Transverse colon (tissue), 4 donors: ENCODE results near the gene DNAH1.

Experiments used
- EP300 ChIP-seq: sonication (generic); formaldehyde crosslinking; IDR thresholded peaks from one replicate; pipeline ENCODE4 v1.6.1; 2017; ENCODE audit warnings: antibody characterized with exemption, low read depth
- POLR2A ChIP-seq: fragments of 450-650 bp; IDR thresholded peaks from one replicate; pipeline ENCODE4 v1.6.1; 2016; ENCODE audit warnings: antibody characterized with exemption, mild to moderate bottlenecking, moderate library complexity
- POLR2AphosphoS5 ChIP-seq, 3 donors: sonication (generic); formaldehyde crosslinking; IDR thresholded peaks; one replicate each; pipeline ENCODE4 v1.6.1; 2016; ENCODE audit warnings: antibody characterized with exemption in 3 of 3
- TF ChIP-seq, protein P1 (sequence below), 5 experiments: fragments of 200-600 bp in 3 of 5; fragments of 450-650 bp in 2 of 5; sonication (generic) in 3 of 5; IDR thresholded peaks; 1 replicate in 2 of 5; 2 replicates in 3 of 5; pipeline ENCODE4 v1.5.1; 2016 to 2017; ENCODE audit warnings: antibody characterized with exemption in 5 of 5, inconsistent platforms in 3 of 5, mild to moderate bottlenecking in 2 of 5, moderate library complexity in 1 of 5

GRCh38 chr3:52350981-52351761 lies 35.1 kb downstream of the DNAH1 start:
- no peak for TF ChIP-seq EP300
- TF ChIP-seq, protein P1, sequence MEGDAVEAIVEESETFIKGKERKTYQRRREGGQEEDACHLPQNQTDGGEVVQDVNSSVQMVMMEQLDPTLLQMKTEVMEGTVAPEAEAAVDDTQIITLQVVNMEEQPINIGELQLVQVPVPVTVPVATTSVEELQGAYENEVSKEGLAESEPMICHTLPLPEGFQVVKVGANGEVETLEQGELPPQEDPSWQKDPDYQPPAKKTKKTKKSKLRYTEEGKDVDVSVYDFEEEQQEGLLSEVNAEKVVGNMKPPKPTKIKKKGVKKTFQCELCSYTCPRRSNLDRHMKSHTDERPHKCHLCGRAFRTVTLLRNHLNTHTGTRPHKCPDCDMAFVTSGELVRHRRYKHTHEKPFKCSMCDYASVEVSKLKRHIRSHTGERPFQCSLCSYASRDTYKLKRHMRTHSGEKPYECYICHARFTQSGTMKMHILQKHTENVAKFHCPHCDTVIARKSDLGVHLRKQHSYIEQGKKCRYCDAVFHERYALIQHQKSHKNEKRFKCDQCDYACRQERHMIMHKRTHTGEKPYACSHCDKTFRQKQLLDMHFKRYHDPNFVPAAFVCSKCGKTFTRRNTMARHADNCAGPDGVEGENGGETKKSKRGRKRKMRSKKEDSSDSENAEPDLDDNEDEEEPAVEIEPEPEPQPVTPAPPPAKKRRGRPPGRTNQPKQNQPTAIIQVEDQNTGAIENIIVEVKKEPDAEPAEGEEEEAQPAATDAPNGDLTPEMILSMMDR (IDR thresholded peaks at IDR 0.05), result no peak
- TF ChIP-seq POLR2A, result no peak
- TF ChIP-seq POLR2AphosphoS5 (IDR thresholded peaks at IDR 0.05), result no peak
